Keratinocyte (primary cell): ENCODE data around the gene SLC27A5. TPM values are rescaled to one million over a fixed set of nuclear protein-coding genes. Genes with fewer than 3 reads are reported as not detected.
"Not testable (repeated sequence)": the region's sequence is repeated elsewhere in the genome, so short reads cannot be mapped to it uniquely, and the experiment has no call there.

ENCODE experiments used
- DNase-seq: peaks from one replicate; pipeline ENCODE4 v3.0.0-alpha.2; 2011; ENCODE audit warnings: low read depth, missing footprints, low spot score
- FAIRE-seq: peaks from 2 replicates; lab custom pipeline; 2011; peaks lifted over from hg19 to GRCh38; lab: Jason Lieb, UNC
- H2AFZ ChIP-seq: 2 replicates; pipeline ENCODE4 v1.6.0; 2012; ENCODE audit warnings: low read length, control low read depth, inconsistent platforms; ENCODE audit not compliant: control insufficient read depth
- H3K27ac ChIP-seq: 2 replicates; pipeline ENCODE4 v1.5.1; 2011; ENCODE audit warnings: low read length; ENCODE audit not compliant: control insufficient read depth, insufficient read depth
- H3K27me3 ChIP-seq: 3 replicates; pipeline ENCODE4 v1.6.0; 2011; ENCODE audit warnings: low read length; ENCODE audit not compliant: control insufficient read depth, insufficient read depth; ENCODE audit errors: extremely low read depth
- H3K36me3 ChIP-seq, 2 experiments: 2 replicates in 1 of 2; 3 replicates in 1 of 2; pipeline ENCODE4 v1.5.1; 2011; ENCODE audit warnings: low read length in 2 of 2, mild to moderate bottlenecking in 1 of 2; ENCODE audit not compliant: control insufficient read depth in 2 of 2, insufficient read depth in 2 of 2; ENCODE audit errors: extremely low read depth in 1 of 2
- H3K4me1 ChIP-seq: 3 replicates; pipeline ENCODE4 v1.5.1; 2011; ENCODE audit warnings: low read length; ENCODE audit not compliant: control insufficient read depth, insufficient read depth; ENCODE audit errors: extremely low read depth
- H3K4me2 ChIP-seq: 3 replicates; pipeline ENCODE4 v1.6.0; 2011; ENCODE audit warnings: low read depth, low read length; ENCODE audit not compliant: control insufficient read depth, insufficient read depth; ENCODE audit errors: extremely low read depth
- H3K4me3 ChIP-seq, 3 experiments: fragments of 200-600 bp in 1 of 3; sonication (generic) in 1 of 3; 2 replicates in 2 of 3; 3 replicates in 1 of 3; pipeline ENCODE4 v1.5.1; 2011 to 2016; ENCODE audit warnings: low read length in 3 of 3, mild to moderate bottlenecking in 3 of 3, control low read depth in 2 of 3, inconsistent platforms in 1 of 3, low read depth in 1 of 3, mixed read lengths in 1 of 3, mixed run types in 1 of 3, moderate library complexity in 1 of 3; ENCODE audit not compliant: control insufficient read depth in 2 of 3, insufficient read depth in 2 of 3; ENCODE audit errors: extremely low read depth in 1 of 3
- H3K79me2 ChIP-seq: 2 replicates; pipeline ENCODE4 v1.6.0; 2012; ENCODE audit warnings: low read length; ENCODE audit not compliant: control insufficient read depth, insufficient read depth
- H3K9ac ChIP-seq: 3 replicates; pipeline ENCODE4 v1.6.0; 2011; ENCODE audit warnings: low read length; ENCODE audit not compliant: control insufficient read depth, insufficient read depth; ENCODE audit errors: extremely low read depth
- H3K9me1 ChIP-seq: 3 replicates; pipeline ENCODE4 v1.6.0; 2011; ENCODE audit warnings: low read length; ENCODE audit not compliant: control insufficient read depth, insufficient read depth; ENCODE audit errors: extremely low read depth
- H3K9me3 ChIP-seq: 2 replicates; pipeline ENCODE4 v1.5.1; 2012; ENCODE audit warnings: low read depth, low read length; ENCODE audit not compliant: control insufficient read depth
- H4K20me1 ChIP-seq: 3 replicates; pipeline ENCODE4 v1.6.0; 2011; ENCODE audit warnings: low read length; ENCODE audit not compliant: control insufficient read depth, insufficient read depth; ENCODE audit errors: extremely low read depth
- EZH2 ChIP-seq: IDR thresholded peaks from one replicate; pipeline ENCODE4 v1.6.1; 2012; ENCODE audit warnings: inconsistent platforms, mild to moderate bottlenecking, low read length, moderate library complexity
- dilution Hi-C: fragments of 300-500 bp; cut with MboI; formaldehyde crosslinking; loops from one replicate; pipeline ENCODE4 v1.7.0; 2020; ENCODE audit warnings: low sequenced_read_pairs; ENCODE audit not compliant: extremely low pct_ligation_motif_present
- polyA plus RNA-seq, 5 experiments: library from polyadenylated mRNA; depleted of rRNA in 3 of 5; stranded (reverse) in 3 of 5; stranded (forward) in 1 of 5; unstranded in 1 of 5; fragments of >200 nt; gene quantifications; 1 replicate in 1 of 5; 2 replicates in 3 of 5; 3 replicates in 1 of 5; pipeline versions ENCODE4 v1.2.1 to v1.2.3, GENCODE V29; 2011 to 2012; ENCODE audit warnings: missing spikeins in 2 of 5, low read depth in 1 of 5, low replicate concordance in 1 of 5
- small RNA-seq, 3 experiments: library from RNA; depleted of rRNA; stranded (forward); fragments of <200 nt; gene quantifications; one replicate each; pipeline ENCODE3, GENCODE V24; 2012; ENCODE audit warnings: low read depth in 3 of 3, low replicate concordance in 1 of 3; ENCODE audit not compliant: insufficient read length in 3 of 3
- TF ChIP-seq, protein P1 (sequence below), 3 experiments: IDR thresholded peaks in 1 of 3; conservative IDR thresholded peaks in 1 of 3; optimal IDR thresholded peaks in 1 of 3; 2 replicates in 2 of 3; 3 replicates in 1 of 3; pipeline versions ENCODE3 to v1.5.1; 2011; ENCODE audit warnings: low read length in 3 of 3, mild to moderate bottlenecking in 3 of 3, moderate library complexity in 2 of 3, control low read depth in 1 of 3, inconsistent platforms in 1 of 3; ENCODE audit not compliant: insufficient read depth in 2 of 3; ENCODE audit errors: extremely low read depth in 1 of 3

SLC27A5 gene
- polyA plus RNA-seq, 1 donor (not counting 4 experiments of a cell fraction or from before 2014, with no cell fraction given): 13.4 TPM

GRCh38 chr19:58450856-58451357 is 60.9 kb downstream of the SLC27A5 start:
- peak overlapping the region; percentile 75 for H3K9ac ChIP-seq
- no peaks in the 10 kb centered on the region for H3K27me3 ChIP-seq
- peak overlapping the region; percentile 97 for H3K4me2 ChIP-seq
- H3K36me3 ChIP-seq: peaks cover 6 to 7% of the 10 kb centered on the region in 2 experiments
- no peaks in the 10 kb centered on the region for H3K79me2 ChIP-seq
- H3K9me1 ChIP-seq: no peaks in the 10 kb centered on the region
- FAIRE-seq (no peak), DNase-seq (no peak)
- H3K4me3 ChIP-seq: peak overlapping the region; percentile 81 to 91 (median 82)
- no peak overlapping the region for H3K27ac ChIP-seq
- peaks cover 2% of the 10 kb centered on the region for H3K9me3 ChIP-seq
- TF ChIP-seq EZH2: no peak
- TF ChIP-seq, protein P1, sequence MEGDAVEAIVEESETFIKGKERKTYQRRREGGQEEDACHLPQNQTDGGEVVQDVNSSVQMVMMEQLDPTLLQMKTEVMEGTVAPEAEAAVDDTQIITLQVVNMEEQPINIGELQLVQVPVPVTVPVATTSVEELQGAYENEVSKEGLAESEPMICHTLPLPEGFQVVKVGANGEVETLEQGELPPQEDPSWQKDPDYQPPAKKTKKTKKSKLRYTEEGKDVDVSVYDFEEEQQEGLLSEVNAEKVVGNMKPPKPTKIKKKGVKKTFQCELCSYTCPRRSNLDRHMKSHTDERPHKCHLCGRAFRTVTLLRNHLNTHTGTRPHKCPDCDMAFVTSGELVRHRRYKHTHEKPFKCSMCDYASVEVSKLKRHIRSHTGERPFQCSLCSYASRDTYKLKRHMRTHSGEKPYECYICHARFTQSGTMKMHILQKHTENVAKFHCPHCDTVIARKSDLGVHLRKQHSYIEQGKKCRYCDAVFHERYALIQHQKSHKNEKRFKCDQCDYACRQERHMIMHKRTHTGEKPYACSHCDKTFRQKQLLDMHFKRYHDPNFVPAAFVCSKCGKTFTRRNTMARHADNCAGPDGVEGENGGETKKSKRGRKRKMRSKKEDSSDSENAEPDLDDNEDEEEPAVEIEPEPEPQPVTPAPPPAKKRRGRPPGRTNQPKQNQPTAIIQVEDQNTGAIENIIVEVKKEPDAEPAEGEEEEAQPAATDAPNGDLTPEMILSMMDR (optimal IDR thresholded peaks at IDR 0.05 in 1 of 3, IDR thresholded peaks at IDR 0.05 in 1 of 3, conservative IDR thresholded peaks at IDR 0.05 in 1 of 3; ENCODE audit: extremely low read depth in 1 of 3, insufficient read depth in 2 of 3, low read length in 3 of 3): no peak
- dilution Hi-C loops: no loop called here
- H2AFZ ChIP-seq: peak overlapping the region; percentile 96
- H3K4me1 ChIP-seq: peaks cover 11% of the 10 kb centered on the region
- no peaks in the 10 kb centered on the region for H4K20me1 ChIP-seq

- H3K36me3 ChIP-seq, H3K27ac ChIP-seq, H3K27me3 ChIP-seq, H3K4me3 ChIP-seq, H3K9me3 ChIP-seq, H3K9me1 ChIP-seq, DNase-seq, H3K4me2 ChIP-seq, H4K20me1 ChIP-seq, H2AFZ ChIP-seq, H3K9ac ChIP-seq, dilution Hi-C loops, FAIRE-seq, H3K79me2 ChIP-seq: not testable (repeated sequence)
- H3K4me1 ChIP-seq: peaks cover 11% of the 10 kb centered on the region
Observed at GRCh38 chr19:58449980-58450379, 61.8 kb downstream of the SLC27A5 start.

DNA sequence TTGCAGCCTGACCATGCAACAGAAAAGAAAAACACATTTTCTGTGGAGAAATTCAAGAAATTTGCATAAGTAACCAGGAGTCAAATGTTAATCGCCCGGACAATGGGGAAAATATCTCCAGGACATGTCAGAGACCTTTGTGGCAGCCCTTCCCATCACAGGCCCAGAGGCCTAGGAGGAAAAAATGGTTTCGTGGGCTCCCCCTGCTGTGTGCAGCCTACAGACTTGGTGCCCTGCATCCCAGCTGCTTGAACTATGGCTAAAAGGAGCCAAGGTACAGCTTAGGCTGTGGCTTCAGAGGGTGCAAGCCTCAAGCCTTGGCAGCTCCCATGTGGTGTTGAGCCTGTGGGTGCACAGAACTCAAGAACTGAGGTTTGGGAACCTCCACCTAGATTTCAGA is 62.9 kb downstream of the SLC27A5 start:
- DNase-seq, H4K20me1 ChIP-seq, FAIRE-seq, H3K27me3 ChIP-seq, H3K4me2 ChIP-seq, H3K27ac ChIP-seq, H3K36me3 ChIP-seq, dilution Hi-C loops, H3K9me1 ChIP-seq, H3K79me2 ChIP-seq, H3K9me3 ChIP-seq, H3K4me3 ChIP-seq, H2AFZ ChIP-seq, H3K9ac ChIP-seq: not testable (repeated sequence)
- H3K4me1 ChIP-seq: peaks cover 11% of the 10 kb centered on the region

Small RNA genes within 50 kb of the gene (small RNA-seq; reads per million reads assigned to genes)
- gene MIR6807: 0 to 0.67 (median 0) reads per million in 3 experiments
- 0 reads per million in 3 experiments for gene RN7SL525P
- gene RN7SL693P: 0 reads per million in 3 experiments
- 0 reads per million in 3 experiments for gene RNU6-1337P

Other genes starting within 250 kb of the SLC27A5 start
- gene ZNF8, start 233.0 kb downstream of the SLC27A5 start, polyA plus RNA-seq: 2.5 to 2.8 TPM (median 2.7 TPM) in 3 replicates
- 42.5 to 48.6 TPM (median 44.8 TPM) in 3 replicates for gene ERVK3-1, start 206.6 kb downstream of the SLC27A5 start, polyA plus RNA-seq
- 2.5 to 3.4 TPM (median 2.8 TPM) in 3 replicates for gene ZSCAN22, start 185.0 kb downstream of the SLC27A5 start, polyA plus RNA-seq
- gene A1BG, start 158.5 kb downstream of the SLC27A5 start, polyA plus RNA-seq: 1.4 to 2.5 TPM (median 1.8 TPM) in 3 replicates
- gene ZNF497, start 149.2 kb downstream of the SLC27A5 start, polyA plus RNA-seq: 0.29 to 0.72 TPM (median 0.32 TPM) in 3 replicates
- gene ZNF837, start 131.0 kb downstream of the SLC27A5 start, polyA plus RNA-seq: 0.29 to 1.0 TPM (median 0.39 TPM) in 3 replicates
- gene RPS5, start 124.7 kb downstream of the SLC27A5 start, polyA plus RNA-seq: 1,865 to 3,107 TPM (median 2,056 TPM) in 3 replicates
- gene RNF225, start 116.3 kb downstream of the SLC27A5 start, polyA plus RNA-seq: 0.06 TPM in 1 of 3 replicates, not detected in the others
- 12.2 to 15.5 TPM (median 12.9 TPM) in 3 replicates for gene ZNF584, start 103.3 kb downstream of the SLC27A5 start, polyA plus RNA-seq
- 1.5 to 2.1 TPM (median 1.6 TPM) in 3 replicates for gene ZNF132, start 71.8 kb downstream of the SLC27A5 start, polyA plus RNA-seq
- gene ZNF324B, start 60.4 kb downstream of the SLC27A5 start, polyA plus RNA-seq: 2.0 to 3.5 TPM (median 2.5 TPM) in 3 replicates
- gene ZNF324, start 44.9 kb downstream of the SLC27A5 start, polyA plus RNA-seq: 5.0 to 10.8 TPM (median 6.6 TPM) in 3 replicates
- gene ZNF446, start 35.6 kb downstream of the SLC27A5 start, polyA plus RNA-seq: 2.1 to 4.7 TPM (median 2.7 TPM) in 3 replicates
- gene ZBTB45, start 7.8 kb upstream of the SLC27A5 start, polyA plus RNA-seq: 3.1 to 8.2 TPM (median 4.6 TPM) in 3 replicates
- 290 to 316 TPM (median 298 TPM) in 3 replicates for gene TRIM28, start 32.1 kb upstream of the SLC27A5 start, polyA plus RNA-seq
- gene CHMP2A, start 43.1 kb upstream of the SLC27A5 start, polyA plus RNA-seq: 105 to 167 TPM (median 115 TPM) in 3 replicates
- gene UBE2M, start 46.6 kb upstream of the SLC27A5 start, polyA plus RNA-seq: 55.9 to 104 TPM (median 82.6 TPM) in 3 replicates
- 5.0 to 14.5 TPM (median 7.4 TPM) in 3 replicates for gene MZF1, start 61.3 kb upstream of the SLC27A5 start, polyA plus RNA-seq